ENCODE results near the gene BCL2L12.
A peak's percentile ranks its signal among the peaks of the same experiment; 100 is the strongest.

Gene BCL2L12

DNA sequence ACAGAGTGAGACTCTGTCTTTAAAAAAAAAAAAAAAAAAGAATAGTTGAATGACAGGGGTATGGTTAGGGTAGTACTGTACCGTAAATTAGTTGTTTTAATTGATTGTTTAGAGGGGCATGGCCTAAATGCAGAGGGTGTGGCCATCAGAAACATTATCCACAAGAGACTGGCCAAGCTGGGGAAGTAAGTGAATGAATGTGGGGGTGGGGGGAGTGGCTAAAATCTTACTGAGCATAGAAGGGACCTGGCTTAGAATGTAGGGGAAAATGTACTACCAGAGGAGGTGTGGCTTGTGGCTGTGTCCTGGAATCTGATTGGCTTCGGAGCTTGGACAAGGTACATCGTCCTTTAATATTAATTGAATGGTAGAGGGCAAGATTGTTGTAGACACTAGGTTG, 3.8 kb downstream of the BCL2L12 start:
- H3K9ac ChIP-seq (ENCODE audit: low read depth, low read length): no peak overlapping the region
- DNase-seq (no peak), ATAC-seq (ENCODE audit: insufficient read depth, low read depth) (no peak)
- no peak overlapping the region for H3K4me2 ChIP-seq (ENCODE audit: insufficient read depth, low read length)
- no peak overlapping the region for H3K4me3 ChIP-seq (ENCODE audit: low read depth in 1 of 2, low read length in 2 of 2)
- no peaks in the 10 kb centered on the region for H3K27me3 ChIP-seq (ENCODE audit: insufficient read depth, low read length, poor library complexity)
- TF ChIP-seq CTCF (IDR thresholded peaks at IDR 0.05; ENCODE audit: borderline replicate concordance, extremely low read depth, low read length, poor library complexity, severe bottlenecking) (no peak), EZH2 (IDR thresholded peaks at IDR 0.05; ENCODE audit: borderline replicate concordance, low read depth, low read length, severe bottlenecking) (no peak)
- H3K27ac ChIP-seq (ENCODE audit: low read length): no peak overlapping the region
- H2AFZ ChIP-seq (ENCODE audit: low read depth, low read length): no peak overlapping the region
- H3K4me1 ChIP-seq (ENCODE audit: insufficient read depth, low read length): peaks cover 17% of the 10 kb centered on the region
- H3K36me3 ChIP-seq (ENCODE audit: insufficient read depth, low read length): peaks cover 29% of the 10 kb centered on the region
- peaks cover 14% of the 10 kb centered on the region for H4K20me1 ChIP-seq (ENCODE audit: insufficient read depth, low read length)
- peaks cover 31% of the 10 kb centered on the region for H3K79me2 ChIP-seq (ENCODE audit: insufficient read depth, low read length)
- no peaks in the 10 kb centered on the region for H3K9me3 ChIP-seq (ENCODE audit: insufficient read depth, low read length, severe bottlenecking)

- Histone ChIP-seq H3K36me3 (ENCODE audit: insufficient read depth, low read length) (peaks cover 29% of the 10 kb centered on the region), H3K27ac (ENCODE audit: low read length) (no peak overlapping the region), H3K4me1 (ENCODE audit: insufficient read depth, low read length) (peaks cover 12% of the 10 kb centered on the region), H3K4me3 (ENCODE audit: low read depth in 1 of 2, low read length in 2 of 2) (no peak overlapping the region), H3K79me2 (ENCODE audit: insufficient read depth, low read length) (peaks cover 9% of the 10 kb centered on the region), H3K27me3 (ENCODE audit: insufficient read depth, low read length, poor library complexity) (no peaks in the 10 kb centered on the region), H2AFZ (ENCODE audit: low read depth, low read length) (no peak overlapping the region), H3K4me2 (ENCODE audit: insufficient read depth, low read length) (no peak overlapping the region), H4K20me1 (ENCODE audit: insufficient read depth, low read length) (peaks cover 7% of the 10 kb centered on the region), H3K9me3 (ENCODE audit: insufficient read depth, low read length, severe bottlenecking) (no peaks in the 10 kb centered on the region), H3K9ac (ENCODE audit: low read depth, low read length) (no peak overlapping the region)
- DNase-seq (peak; percentile 75), ATAC-seq (ENCODE audit: insufficient read depth, low read depth) (no peak)
- TF ChIP-seq EZH2 (IDR thresholded peaks at IDR 0.05; ENCODE audit: borderline replicate concordance, low read depth, low read length, severe bottlenecking) (no peak), CTCF (IDR thresholded peaks at IDR 0.05; ENCODE audit: borderline replicate concordance, extremely low read depth, low read length, poor library complexity, severe bottlenecking) (peak; percentile 97)
These were observed 6.6 kb downstream of the BCL2L12 start for GRCh38 chr19:49672131-49672919.

DNA sequence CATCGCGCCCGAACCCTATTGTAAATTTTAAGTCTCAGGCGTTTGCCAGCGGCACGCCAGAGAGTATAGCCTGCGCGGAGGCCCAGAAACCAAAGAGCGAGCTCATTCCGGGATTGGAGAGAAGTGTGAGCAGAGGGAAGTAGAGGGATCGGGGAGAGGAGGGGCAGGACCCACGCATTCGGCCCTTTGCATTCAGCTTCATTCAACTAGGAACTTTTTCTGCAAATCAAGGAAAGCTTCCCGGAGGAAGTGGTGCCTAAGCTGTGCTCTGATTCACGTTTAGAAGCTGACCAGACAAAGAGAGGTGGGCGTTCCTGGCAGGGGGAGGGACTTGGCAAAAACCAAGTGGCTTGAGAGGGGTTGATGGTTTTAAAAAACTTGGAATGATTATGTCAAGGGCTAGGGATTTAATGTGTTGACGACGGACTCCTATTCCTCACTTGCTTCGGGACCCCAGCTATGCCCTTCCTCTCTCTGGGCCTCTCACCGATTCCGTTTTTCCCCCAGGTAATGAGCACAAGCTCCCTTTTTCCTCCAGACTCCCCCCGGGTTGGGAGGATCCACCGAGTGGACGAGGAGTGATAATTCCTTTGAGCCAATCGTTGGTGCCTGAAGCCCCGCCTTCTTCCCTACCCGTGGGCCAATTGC, 10.5 kb downstream of the BCL2L12 start:
- H3K27ac ChIP-seq (ENCODE audit: low read length): peak overlapping the region; percentile 95
- H3K27me3 ChIP-seq (ENCODE audit: insufficient read depth, low read length, poor library complexity): no peaks in the 10 kb centered on the region
- no peak for ATAC-seq (ENCODE audit: insufficient read depth, low read depth)
- TF ChIP-seq CTCF (IDR thresholded peaks at IDR 0.05; ENCODE audit: borderline replicate concordance, extremely low read depth, low read length, poor library complexity, severe bottlenecking): no peak
- no peak for TF ChIP-seq EZH2 (IDR thresholded peaks at IDR 0.05; ENCODE audit: borderline replicate concordance, low read depth, low read length, severe bottlenecking)
- H3K4me3 ChIP-seq (ENCODE audit: low read depth in 1 of 2, low read length in 2 of 2): peak overlapping the region; percentile 6 to 58; a peak in 3 of 4 replicates
- peak overlapping the region; percentile 61 for H3K9ac ChIP-seq (ENCODE audit: low read depth, low read length)
- peak overlapping the region; percentile 71 for H3K4me2 ChIP-seq (ENCODE audit: insufficient read depth, low read length)
- no peaks in the 10 kb centered on the region for H3K9me3 ChIP-seq (ENCODE audit: insufficient read depth, low read length, severe bottlenecking)
- peaks cover 34% of the 10 kb centered on the region for H3K36me3 ChIP-seq (ENCODE audit: insufficient read depth, low read length)
- DNase-seq: no peak
- peaks cover 37% of the 10 kb centered on the region for H4K20me1 ChIP-seq (ENCODE audit: insufficient read depth, low read length)
- H2AFZ ChIP-seq (ENCODE audit: low read depth, low read length): peak overlapping the region; percentile 86
- peaks cover 38% of the 10 kb centered on the region for H3K4me1 ChIP-seq (ENCODE audit: insufficient read depth, low read length)
- H3K79me2 ChIP-seq (ENCODE audit: insufficient read depth, low read length): peaks cover 41% of the 10 kb centered on the region

Data from DND-41 (cell line).